HG02798 (cell line): ENCODE measurements around the gene MRPL32.

Source experiments
- ATAC-seq: cut with Tn5 transposase; IDR thresholded peaks from one replicate; pipeline ENCODE4 v1.9.1; 2021; ENCODE audit warnings: mild to moderate bottlenecking; ENCODE audit not compliant: unreplicated experiment, poor library complexity

Gene MRPL32

DNA sequence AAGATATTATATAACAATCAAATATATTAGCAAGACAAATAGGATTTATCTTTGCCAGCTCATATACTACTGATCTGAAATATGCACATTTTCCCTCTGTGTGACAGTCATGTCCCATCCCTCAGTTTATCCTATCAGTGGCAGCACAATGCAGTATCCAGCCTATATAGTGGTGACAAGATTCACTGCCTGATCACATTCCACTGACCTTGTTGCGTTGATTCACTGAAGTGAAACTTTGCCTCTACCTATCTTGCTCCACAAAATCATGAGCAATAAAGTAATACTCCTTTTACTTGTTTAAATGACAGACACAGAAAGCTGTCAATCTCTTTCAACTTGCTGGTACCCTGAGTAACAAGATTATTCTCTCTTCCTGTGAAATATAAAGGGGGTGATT is 6.5 kb upstream of the MRPL32 start:
- ATAC-seq: no peak

GRCh38 chr7:42926204-42926603 is 6.0 kb upstream of the MRPL32 start:
- no peak for ATAC-seq

- ATAC-seq: no peak
Measured at GRCh38 chr7:42928754-42929153, 3.4 kb upstream of the MRPL32 start.

GRCh38 chr7:42929449-42929848 is 2.7 kb upstream of the MRPL32 start:
- ATAC-seq: no peak

DNA sequence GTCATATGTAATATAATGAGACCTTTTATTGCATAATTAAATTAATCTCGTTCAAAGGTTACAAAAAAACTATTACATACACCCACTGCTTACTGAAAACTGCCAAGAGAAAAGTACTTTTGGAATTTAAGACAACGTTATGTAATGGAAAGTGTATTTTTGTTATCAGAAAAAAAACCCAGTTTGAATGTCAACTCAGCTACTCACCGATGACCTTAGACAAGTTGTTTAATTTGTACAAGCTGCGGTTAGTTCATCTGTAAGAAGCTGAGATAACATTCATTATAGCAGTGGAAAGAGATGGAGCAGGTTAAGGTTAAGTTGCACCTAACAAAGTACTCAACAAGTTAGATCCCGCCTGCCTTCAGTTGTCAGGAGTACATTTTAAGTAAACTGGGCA is 1.3 kb upstream of the MRPL32 start:
- ATAC-seq: no peak

- no peak for ATAC-seq
Measured at GRCh38 chr7:42931447-42931833, 736 bp upstream of the MRPL32 start.

GRCh38 chr7:42932811-42933591 is 825 bp downstream of the MRPL32 start:
- ATAC-seq: no peak

GRCh38 chr7:42934291-42934690 is 2.1 kb downstream of the MRPL32 start:
- no peak for ATAC-seq

- no peak for ATAC-seq
Measured at GRCh38 chr7:42935861-42936260, 3.7 kb downstream of the MRPL32 start.

- ATAC-seq: peak; percentile 42
Measured at GRCh38 chr7:42939457-42940240, 7.5 kb downstream of the MRPL32 start.

- ATAC-seq: peak; percentile 46
Measured at GRCh38 chr7:42940985-42941847, 9.0 kb downstream of the MRPL32 start.

DNA sequence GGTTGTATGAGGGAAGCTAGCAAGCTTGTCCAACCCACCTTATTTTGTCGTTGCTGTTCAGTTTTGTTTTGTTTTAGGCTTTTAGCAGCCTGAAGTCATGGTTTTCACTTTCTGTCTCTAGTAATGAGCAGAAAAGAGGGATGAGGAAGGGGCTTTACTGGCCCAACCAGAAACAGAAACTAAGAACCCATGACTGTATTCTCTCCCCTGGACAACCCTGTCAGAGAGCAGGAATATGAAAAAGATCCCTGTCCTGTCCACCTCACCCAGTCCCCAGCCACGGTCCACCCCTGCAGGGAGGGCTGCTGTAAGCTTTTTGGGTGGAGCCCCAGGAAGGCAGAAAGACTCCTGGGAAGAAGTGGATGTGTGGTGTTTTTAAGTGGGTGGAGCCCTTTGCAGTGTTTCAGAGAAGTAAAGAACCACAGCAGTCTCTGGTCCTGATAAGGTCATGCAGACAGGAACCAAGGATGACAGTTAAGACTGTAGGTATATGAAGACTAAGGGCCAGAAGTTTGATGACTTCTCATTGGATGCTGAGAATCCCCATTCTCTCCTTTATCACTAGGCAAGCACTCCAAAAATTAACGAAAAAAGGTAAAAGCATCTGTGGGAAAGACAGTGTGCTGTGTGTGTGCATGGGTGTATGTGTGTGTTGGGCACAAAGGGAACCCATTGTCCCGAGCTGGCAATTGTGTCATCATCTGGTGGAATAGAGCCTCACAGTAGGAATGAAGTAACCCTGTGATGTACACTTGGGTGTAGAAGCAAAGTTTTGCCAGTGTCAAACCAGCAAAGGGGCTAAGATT is 13.8 kb downstream of the MRPL32 start:
- ATAC-seq: peak; percentile 70

- ATAC-seq: no peak
Measured at GRCh38 chr7:42946627-42946950, 14.4 kb downstream of the MRPL32 start.

DNA sequence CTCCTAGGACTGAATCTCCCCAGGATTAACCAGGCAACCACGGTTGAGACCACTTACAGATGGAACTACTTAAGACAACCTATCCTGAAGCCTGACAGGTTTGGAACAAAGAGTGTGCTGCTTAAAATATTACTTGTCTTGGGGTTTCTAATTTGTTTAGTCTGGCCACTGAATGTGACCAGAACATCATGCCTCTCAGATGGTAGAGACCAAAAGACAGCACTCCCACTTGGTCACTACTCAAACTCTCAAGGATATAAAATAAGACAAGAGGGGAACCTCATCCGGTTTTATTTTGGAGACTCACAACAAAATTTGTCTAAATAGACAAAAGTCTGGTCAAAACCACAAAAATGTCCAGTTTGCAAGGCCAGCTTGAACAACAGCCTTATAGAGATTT is 15.3 kb downstream of the MRPL32 start:
- no peak for ATAC-seq

DNA sequence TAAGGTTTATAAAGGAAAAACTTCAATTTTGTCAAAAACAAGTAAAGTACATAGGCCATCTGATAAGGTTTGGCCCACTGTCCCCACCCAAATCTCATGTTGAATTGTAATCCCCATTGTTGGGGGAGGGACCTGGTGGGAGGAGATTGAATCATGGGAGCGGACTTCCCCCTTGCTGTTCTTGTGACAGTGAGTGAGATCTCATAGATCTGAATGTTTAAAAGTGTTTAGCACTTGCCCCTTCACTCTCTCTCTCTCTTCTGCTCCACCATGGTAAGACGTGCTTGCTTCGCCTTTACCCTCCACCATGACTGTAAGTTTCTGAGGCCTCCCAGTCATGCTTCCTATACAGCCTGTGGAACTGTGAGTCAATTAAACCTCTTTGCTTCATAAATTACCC is 18.2 kb downstream of the MRPL32 start:
- ATAC-seq: no peak

DNA sequence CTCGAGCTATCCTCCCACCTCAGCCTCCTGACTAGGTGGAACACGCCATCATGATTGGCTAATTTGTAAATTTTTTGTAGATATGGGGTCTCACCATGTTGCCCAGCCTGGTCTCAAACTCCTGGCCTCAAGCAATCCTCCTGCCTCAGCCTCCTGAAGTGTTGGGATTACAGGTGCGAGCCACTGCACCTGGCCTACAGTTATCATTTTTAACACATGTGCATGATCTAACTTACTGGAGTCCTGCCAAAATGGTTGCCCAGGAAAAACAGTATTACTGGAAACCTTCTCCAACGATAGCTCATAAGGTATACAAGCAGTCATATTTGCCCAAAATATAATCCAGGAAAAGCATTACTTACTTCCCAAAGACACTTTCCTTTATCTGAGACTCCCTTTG is 20.2 kb downstream of the MRPL32 start:
- no peak for ATAC-seq

DNA sequence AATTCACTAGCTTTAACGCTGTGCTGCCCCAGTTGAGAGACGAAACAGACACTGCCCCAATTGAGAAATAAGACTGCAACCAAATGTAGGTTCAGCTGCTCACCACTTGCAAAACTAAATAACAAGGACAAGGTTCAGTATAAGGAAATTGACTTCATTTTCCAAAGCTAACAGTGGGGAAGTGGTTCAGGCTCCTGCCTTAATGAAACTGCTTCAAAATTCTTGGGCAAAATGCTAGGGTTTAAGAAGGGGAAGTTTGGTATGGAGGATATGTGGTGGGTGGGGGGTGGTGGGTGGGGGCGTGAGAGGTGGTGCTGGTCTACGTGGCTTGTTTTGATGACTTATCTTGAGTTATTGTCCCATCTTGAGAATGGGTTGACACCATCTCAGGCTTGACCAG is 21.8 kb downstream of the MRPL32 start:
- ATAC-seq: no peak

- ATAC-seq: no peak
Measured at GRCh38 chr7:42956062-42956461, 23.9 kb downstream of the MRPL32 start.

- no peak for ATAC-seq
Measured at GRCh38 chr7:42959549-42959948, 27.4 kb downstream of the MRPL32 start.

- ATAC-seq: no peak
Measured at GRCh38 chr7:42960762-42961161, 28.6 kb downstream of the MRPL32 start.
